K562 (cell line): ENCODE measurements around the gene SNX19. TPM values are rescaled to one million over a fixed set of nuclear protein-coding genes. Genes with fewer than 3 reads are reported as not detected.

Experiments used
- ATAC-seq: fragments of 200-7000 bp; cut with Tn5 transposase; 3 replicates; pipeline ENCODE4 v1.9.1; 2020; ENCODE audit warnings: moderate library complexity
- BruUV-seq: library from RNA; stranded (reverse); fragments of 400-500 nt; replicated peaks from 2 replicates; lab custom pipeline; 2021; lab: Mats Ljungman, UMichigan
- CTCF ChIA-PET: fragments of 300-600 bp; formaldehyde crosslinking; extraction: SDS; loops from one replicate; lab custom pipeline; 2021; ENCODE audit warnings: low intra/inter-chr PET ratio; lab: Yijun Ruan, JAX
- POLR2A ChIA-PET: fragments of 300-600, 350-650 bp; sonication (Branson Sonifier 250); formaldehyde crosslinking; extraction: SDS; loops from one replicate; lab custom pipeline; 2021; ENCODE audit warnings: antibody characterized with exemption, inconsistent platforms; lab: Yijun Ruan, JAX
- DNase-seq, 4 experiments: peaks; one replicate each; pipeline versions ENCODE4 v3.0.0 to v3.0.0-alpha.2; 2011 to 2018; ENCODE audit warnings: low spot score in 3 of 4, mixed read lengths in 3 of 4; ENCODE audit errors: extremely low read depth in 1 of 4
- FAIRE-seq: peaks from 2 replicates; lab custom pipeline; 2011; peaks lifted over from hg19 to GRCh38; lab: Jason Lieb, UNC
- H2AFZ ChIP-seq: 2 replicates; pipeline ENCODE4 v1.6.0; 2011; ENCODE audit warnings: low read depth, low read length, control low read depth, inconsistent platforms
- H3K27ac ChIP-seq: fragments of 200-600 bp; 3 replicates; pipeline ENCODE4 v1.8.0; 2011; ENCODE audit warnings: low read depth, mild to moderate bottlenecking, control low read depth, inconsistent platforms, low read length, moderate library complexity, mixed read lengths; ENCODE audit errors: extremely low read depth
- H3K27me3 ChIP-seq, 2 experiments: fragments of 300-600 bp in 1 of 2; 2 replicates in 1 of 2; 3 replicates in 1 of 2; pipeline versions ENCODE4 v1.6.0 to v1.8.0; 2011; ENCODE audit warnings: inconsistent platforms in 2 of 2, low read length in 2 of 2, mild to moderate bottlenecking in 1 of 2, mixed read lengths in 1 of 2, moderate library complexity in 1 of 2; ENCODE audit not compliant: control insufficient read depth in 2 of 2, insufficient read depth in 2 of 2
- H3K36me3 ChIP-seq: fragments of 300-600 bp; 3 replicates; pipeline ENCODE4 v1.8.0; 2011; ENCODE audit warnings: mild to moderate bottlenecking, low read length, inconsistent platforms; ENCODE audit not compliant: control insufficient read depth, insufficient read depth
- H3K4me1 ChIP-seq, 2 experiments: fragments of 200-600 bp in 1 of 2; replicated peaks in 1 of 2; 2 replicates in 1 of 2; 3 replicates in 1 of 2; pipeline versions ENCODE4 v1.5.1 to v1.8.0; 2011; ENCODE audit warnings: inconsistent platforms in 2 of 2, low read length in 2 of 2, mild to moderate bottlenecking in 1 of 2, mixed read lengths in 1 of 2, moderate library complexity in 1 of 2; ENCODE audit not compliant: control insufficient read depth in 2 of 2, insufficient read depth in 2 of 2
- H3K4me2 ChIP-seq: 2 replicates; pipeline ENCODE4 v1.6.1; 2011; ENCODE audit warnings: low read length, control low read depth, inconsistent platforms, mixed read lengths; ENCODE audit not compliant: insufficient read depth
- H3K4me3 ChIP-seq: fragments of 200-600 bp; sonication (generic), shearing (Covaris generic); 2 replicates; pipeline ENCODE4 v1.5.1; 2016; ENCODE audit warnings: control low read depth, inconsistent platforms
- H3K79me2 ChIP-seq: fragments of 200-600 bp; 3 replicates; pipeline ENCODE4 v1.8.0; 2011; ENCODE audit warnings: low read length, inconsistent platforms; ENCODE audit not compliant: control insufficient read depth, insufficient read depth
- H3K9ac ChIP-seq, 2 experiments: 2 replicates each; pipeline versions ENCODE4 v1.6.0 to v1.6.1; 2011; ENCODE audit warnings: low read depth in 2 of 2, low read length in 2 of 2, control low read depth in 1 of 2, inconsistent platforms in 1 of 2, mild to moderate bottlenecking in 1 of 2, mixed read lengths in 1 of 2; ENCODE audit not compliant: insufficient read depth in 1 of 2
- H3K9me1 ChIP-seq: one replicate; pipeline ENCODE4 v1.6.0; 2011; ENCODE audit warnings: inconsistent platforms, mild to moderate bottlenecking, low read length, moderate library complexity; ENCODE audit not compliant: control insufficient read depth, insufficient read depth
- H3K9me3 ChIP-seq: replicated peaks from 2 replicates; pipeline ENCODE4 v1.5.1; 2011; ENCODE audit warnings: low read depth, low read length, inconsistent platforms; ENCODE audit not compliant: control insufficient read depth, insufficient read depth
- H4K20me1 ChIP-seq: replicated peaks from 2 replicates; pipeline ENCODE4 v1.6.1; 2011; ENCODE audit warnings: low read length, inconsistent platforms, mixed read lengths; ENCODE audit not compliant: control insufficient read depth, insufficient read depth
- ASH1L ChIP-seq: fragments of 450-650 bp; IDR thresholded peaks from 2 replicates; pipeline ENCODE4 v1.6.1; 2018; ENCODE audit warnings: borderline replicate concordance, mild to moderate bottlenecking, low read depth; ENCODE audit not compliant: partially characterized antibody
- CCNT2 ChIP-seq: IDR thresholded peaks from 2 replicates; pipeline ENCODE4 v1.6.1; 2011; ENCODE audit warnings: borderline replicate concordance, low read depth, mild to moderate bottlenecking, moderate library complexity, mixed read lengths, low read length; ENCODE audit not compliant: insufficient read length; ENCODE audit errors: extremely low read depth
- HNRNPK ChIP-seq: fragments of 200-400 bp; formaldehyde crosslinking; IDR thresholded peaks from one replicate; pipeline ENCODE4 v1.6.1; 2018; ENCODE audit warnings: mild to moderate bottlenecking, low read depth, low read length; ENCODE audit not compliant: poor library complexity, severe bottlenecking
- KDM1A ChIP-seq, 2 experiments: fragments of 450-650 bp; IDR thresholded peaks; 2 replicates each; pipeline ENCODE4 v1.6.1; 2016; ENCODE audit warnings: mild to moderate bottlenecking in 2 of 2
- MCM2 ChIP-seq: fragments of 450-650 bp; IDR thresholded peaks from 2 replicates; pipeline ENCODE4 v1.6.1; 2017; ENCODE audit warnings: low read depth, mild to moderate bottlenecking
- MIER1 ChIP-seq: fragments of 450-650 bp; IDR thresholded peaks from 2 replicates; pipeline ENCODE4 v1.6.1; 2016; ENCODE audit warnings: antibody characterized with exemption, mild to moderate bottlenecking, low read depth
- NFRKB ChIP-seq: fragments of 450-650 bp; IDR thresholded peaks from 2 replicates; pipeline ENCODE4 v1.6.1; 2016; ENCODE audit warnings: low read depth
- PHF20 ChIP-seq: fragments of 450-650 bp; IDR thresholded peaks from 2 replicates; pipeline ENCODE4 v1.6.1; 2018; ENCODE audit not compliant: partially characterized antibody
- POLR2B ChIP-seq: fragments of 450-650 bp; IDR thresholded peaks from 2 replicates; pipeline ENCODE4 v1.6.1; 2018; ENCODE audit warnings: low read depth; ENCODE audit not compliant: partially characterized antibody
- POLR3A ChIP-seq: IDR thresholded peaks from 2 replicates; pipeline ENCODE4 v1.6.1; 2011; ENCODE audit warnings: borderline replicate concordance, mild to moderate bottlenecking, moderate library complexity; ENCODE audit not compliant: insufficient read length, insufficient read depth; ENCODE audit errors: extremely low read depth
- POLR3G ChIP-seq: IDR thresholded peaks from 2 replicates; pipeline ENCODE4 v1.6.1; 2011; ENCODE audit not compliant: insufficient read length, insufficient replicate concordance; ENCODE audit errors: extremely low read depth
- SIRT6 ChIP-seq: IDR thresholded peaks from one replicate; pipeline ENCODE4 v1.6.1; 2012; ENCODE audit warnings: low read depth, mild to moderate bottlenecking, control low read depth, inconsistent platforms, low read length, moderate library complexity
- SMAD4 ChIP-seq: fragments of 250-450 bp; sonication (Bioruptor Pico); conservative IDR thresholded peaks from 2 replicates; pipeline ENCODE4 v1.8.0; 2021; ENCODE audit warnings: inconsistent platforms, mild to moderate bottlenecking, moderate library complexity
- TRIM28 ChIP-seq: fragments of 450-650 bp; IDR thresholded peaks from 2 replicates; pipeline ENCODE4 v1.6.1; 2017
- U2AF1 ChIP-seq: fragments of 200-400 bp; formaldehyde crosslinking; optimal IDR thresholded peaks from 2 replicates; pipeline ENCODE3; 2017; ENCODE audit warnings: mild to moderate bottlenecking, low read depth, low read length, moderate library complexity
- ZFP1 ChIP-seq: fragments of 450-650 bp; formaldehyde crosslinking; IDR thresholded peaks from 2 replicates; pipeline ENCODE4 v1.4.0; 2020; ENCODE audit warnings: mild to moderate bottlenecking, mixed read lengths
- ZNF239 ChIP-seq: fragments of 250-450 bp; sonication (Bioruptor Pico); IDR thresholded peaks from 2 replicates; pipeline ENCODE4 v1.4.0; 2020; ENCODE audit warnings: mild to moderate bottlenecking
- ZNF384 ChIP-seq: IDR thresholded peaks from 2 replicates; pipeline ENCODE4 v1.6.1; 2012; ENCODE audit warnings: low read depth, low read length, improper control_type of control experiment
- WGBS: fragments of 100-300 bp; shearing (Covaris generic); methylation state at CpG from one replicate; pipeline ENCODE4 v1.1.6; 2016; ENCODE audit warnings: low coverage, mixed read lengths; ENCODE audit not compliant: insufficient coverage; ENCODE audit errors: missing lambda C conversion rate; 5-methylcytosine and 5-hydroxymethylcytosine counted together
- in situ Hi-C: fragments of 300-500 bp; cut with MboI; formaldehyde crosslinking; loops from 4 replicates; pipeline ENCODE4 v1.15.0; 2018; ENCODE audit warnings: inconsistent platforms, mixed read lengths
- intact Hi-C: fragments of 100-400 bp; cut with micrococcal nuclease; formaldehyde crosslinking; loops from 2 replicates; pipeline ENCODE4 v1.14.2; 2022
- polyA plus RNA-seq, 8 experiments: library from polyadenylated mRNA; depleted of rRNA in 4 of 8; stranded (reverse) in 5 of 8; unstranded in 3 of 8; fragments of >200 nt; fragmentation: Nextera tagmentation in 2 of 8; fragmentation: Illumina TruSeq in 1 of 8; extraction: Ambion mirVana in 2 of 8; extraction: Trizol in 1 of 8; gene quantifications; 2 replicates each; pipeline versions ENCODE4 v1.2.1 to v1.2.3, GENCODE V29; 2011 to 2014; ENCODE audit warnings: inconsistent platforms in 1 of 8, missing spikeins in 1 of 8
- total RNA-seq, 7 experiments: library from RNA; depleted of rRNA in 6 of 7; stranded (reverse); fragments of >200 nt in 6 of 7; fragmentation: Illumina TruSeq in 2 of 7; extraction: Trizol in 2 of 7; gene quantifications; 2 replicates each; pipeline versions ENCODE4 v1.2.1 to v1.2.3, GENCODE V29; 2011 to 2021; ENCODE audit warnings: low replicate concordance in 1 of 7
- TF ChIP-seq, protein P1 (sequence below), 2 experiments: fragments of 450-650 bp in 1 of 2; sonication (generic) in 1 of 2; formaldehyde crosslinking in 1 of 2; IDR thresholded peaks in 1 of 2; conservative IDR thresholded peaks in 1 of 2; 2 replicates each; pipeline versions ENCODE4 v1.6.1 to v1.8.1; 2016 to 2023; ENCODE audit warnings: mild to moderate bottlenecking in 2 of 2, moderate library complexity in 2 of 2, inconsistent platforms in 1 of 2, missing genetic modification reagents in 1 of 2
- TF ChIP-seq, protein P2 (sequence below): fragments of 250-450 bp; sonication (Bioruptor Pico); IDR thresholded peaks from 2 replicates; pipeline ENCODE4 v1.8.0; 2021; ENCODE audit warnings: moderate library complexity, mild to moderate bottlenecking, inconsistent platforms

Gene SNX19
- total and polyA plus RNA-seq, 9 of the 15 experiments (the other 6 are each of a cell fraction or from before 2014, with no cell fraction given) = 2.2 to 31.3 (median 19.6) TPM

DNA sequence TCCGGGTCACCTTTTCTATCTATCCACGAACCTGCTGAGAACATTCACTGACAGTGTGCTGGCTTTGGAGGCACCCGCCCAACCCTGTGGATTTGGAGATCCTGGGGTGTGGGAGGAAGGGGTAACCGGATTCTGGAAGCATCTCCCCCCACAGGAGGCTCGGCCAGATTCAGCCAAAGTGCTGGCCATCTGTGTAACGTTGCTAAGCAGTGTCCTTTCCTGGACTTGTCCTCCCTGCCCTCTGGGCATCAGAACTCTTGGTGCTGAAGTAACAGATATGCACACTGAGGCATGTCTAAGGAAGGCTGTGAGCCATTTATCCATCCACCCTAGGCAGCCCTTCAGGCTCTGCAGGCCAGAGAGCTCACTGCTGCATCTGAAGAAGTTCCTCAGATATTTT, 85.7 kb downstream of the SNX19 start (continued):
- TF ChIP-seq, protein P1, sequence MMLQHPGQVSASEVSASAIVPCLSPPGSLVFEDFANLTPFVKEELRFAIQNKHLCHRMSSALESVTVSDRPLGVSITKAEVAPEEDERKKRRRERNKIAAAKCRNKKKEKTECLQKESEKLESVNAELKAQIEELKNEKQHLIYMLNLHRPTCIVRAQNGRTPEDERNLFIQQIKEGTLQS (IDR thresholded peaks at IDR 0.05) = no peak
- TF ChIP-seq, protein P1 (CRISPR knock-in tag; conservative IDR thresholded peaks at IDR 0.05) = no peak
- no peak for TF ChIP-seq POLR3G
- TF ChIP-seq CCNT2 = no peak
- no peak for TF ChIP-seq KDM1A (IDR thresholded peaks at IDR 0.05)
- no peak for TF ChIP-seq PHF20
- no peak for TF ChIP-seq NFRKB
- no peak for TF ChIP-seq TRIM28
- no peak for TF ChIP-seq SIRT6

DNA sequence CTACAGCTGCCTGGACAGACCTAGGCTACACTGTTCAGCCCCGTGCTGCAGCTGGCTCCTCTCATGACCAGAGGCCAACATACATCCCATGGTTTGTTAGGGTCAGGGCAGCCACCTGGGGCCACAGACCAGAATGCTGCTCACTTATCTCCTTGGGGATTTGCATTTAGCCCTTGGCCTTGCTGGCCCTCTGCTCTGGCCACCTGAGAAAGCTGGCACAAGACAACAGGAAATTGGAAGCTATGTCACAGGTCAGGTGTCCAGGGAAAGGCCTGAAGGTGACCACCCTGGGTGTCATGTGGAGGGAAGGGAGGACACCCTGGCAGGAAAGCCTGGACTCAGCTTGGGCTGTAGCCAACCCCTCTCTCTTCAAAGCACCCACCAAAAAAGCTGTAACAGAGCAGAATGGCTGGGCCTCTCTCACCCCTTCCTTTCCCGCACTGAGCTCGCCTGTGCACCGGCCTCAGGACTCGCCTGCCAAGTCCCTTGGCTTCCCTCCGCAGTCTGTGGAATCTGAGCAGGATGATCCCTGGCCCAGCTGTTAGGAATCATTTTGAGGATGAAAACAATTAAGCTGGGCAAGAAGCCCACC, 86.3 kb downstream of the SNX19 start:
- no peak for ATAC-seq
- no peak for DNase-seq
- 0% methylated on average over 6 of the region's 6 CpGs for WGBS
- Histone ChIP-seq H3K4me2 (no peak overlapping the region), H3K4me1 (no peaks in the 10 kb centered on the region), H3K27ac (no peak overlapping the region), H3K9me1 (no peaks in the 10 kb centered on the region), H3K9me3 (no peaks in the 10 kb centered on the region), H3K9ac (peak overlapping the region in 1 of 2 experiments; percentile 17; a peak in 1 of 4 replicates), H3K36me3 (no peaks in the 10 kb centered on the region), H4K20me1 (0 out of 2 replicates have a peak, but pooled peaks cover 3% of the 10 kb centered on the region), H2AFZ (no peak overlapping the region), H3K27me3 (peaks cover 0 to 29% of the 10 kb centered on the region in 2 experiments; a peak in 2 of 5 replicates), H3K79me2 (no peaks in the 10 kb centered on the region), H3K4me3 (no peak overlapping the region)
- BruUV-seq = no TSS peak
- in situ Hi-C loops (no loop called here), intact Hi-C loops (no loop called here)
- no peak for FAIRE-seq
- POLR2A ChIA-PET = no interaction called here
- CTCF ChIA-PET = no interaction called here
- TF ChIP-seq ZFP1 (no peak), ASH1L (no peak), MIER1 (no peak), MCM2 (no peak), POLR2B (no peak), ZNF239 (no peak), SMAD4 (CRISPR knock-in tag) (no peak), HNRNPK (no peak), U2AF1 (no peak), POLR3A (no peak), ZNF384 (no peak)
- TF ChIP-seq, protein P2, sequence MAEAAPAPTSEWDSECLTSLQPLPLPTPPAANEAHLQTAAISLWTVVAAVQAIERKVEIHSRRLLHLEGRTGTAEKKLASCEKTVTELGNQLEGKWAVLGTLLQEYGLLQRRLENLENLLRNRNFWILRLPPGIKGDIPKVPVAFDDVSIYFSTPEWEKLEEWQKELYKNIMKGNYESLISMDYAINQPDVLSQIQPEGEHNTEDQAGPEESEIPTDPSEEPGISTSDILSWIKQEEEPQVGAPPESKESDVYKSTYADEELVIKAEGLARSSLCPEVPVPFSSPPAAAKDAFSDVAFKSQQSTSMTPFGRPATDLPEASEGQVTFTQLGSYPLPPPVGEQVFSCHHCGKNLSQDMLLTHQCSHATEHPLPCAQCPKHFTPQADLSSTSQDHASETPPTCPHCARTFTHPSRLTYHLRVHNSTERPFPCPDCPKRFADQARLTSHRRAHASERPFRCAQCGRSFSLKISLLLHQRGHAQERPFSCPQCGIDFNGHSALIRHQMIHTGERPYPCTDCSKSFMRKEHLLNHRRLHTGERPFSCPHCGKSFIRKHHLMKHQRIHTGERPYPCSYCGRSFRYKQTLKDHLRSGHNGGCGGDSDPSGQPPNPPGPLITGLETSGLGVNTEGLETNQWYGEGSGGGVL (CRISPR knock-in tag) = no peak
